ENCODE results near the gene EPB41L3.

GRCh38 chr18:5414546-5414945 lies 129.3 kb downstream of the EPB41L3 start:
- TF ChIP-seq CTCF (IDR thresholded peaks at IDR 0.05; ENCODE audit: low read depth, low read length) (no peak), EZH2phosphoT487 (IDR thresholded peaks at IDR 0.05; ENCODE audit: low read depth) (no peak)

Measured in OCI-LY3 (cell line).